Small intestine (tissue), 7 donors: ENCODE data around the gene KCNIP3. TPM values are rescaled to one million over a fixed set of nuclear protein-coding genes. Genes with fewer than 3 reads are reported as not detected.
"Not testable (repeated sequence)": the region's sequence is repeated elsewhere in the genome, so short reads cannot be mapped to it uniquely, and the experiment has no call there.

Experiments
- DNase-seq, 2 donors: peaks; one replicate each; pipeline versions ENCODE4 v3.0.0 to v3.0.0-alpha.2; 2013
- FAIRE-seq: peaks from 2 replicates; lab custom pipeline; 2012; peaks lifted over from hg19 to GRCh38; lab: Jason Lieb, UNC
- H3K27ac ChIP-seq, 3 donors: one replicate each; pipeline ENCODE4 v1.5.1; 2013; ENCODE audit warnings: low read length in 2 of 3, mild to moderate bottlenecking in 2 of 3, control low read depth in 1 of 3, inconsistent platforms in 1 of 3, low read depth in 1 of 3, moderate library complexity in 1 of 3
- H3K27me3 ChIP-seq, 3 donors: one replicate each; pipeline ENCODE4 v1.6.1; 2013; ENCODE audit warnings: low read length in 3 of 3, inconsistent platforms in 1 of 3; ENCODE audit not compliant: control insufficient read depth in 3 of 3, insufficient read depth in 3 of 3
- H3K36me3 ChIP-seq, 3 donors: one replicate each; pipeline ENCODE4 v1.6.1; 2013; ENCODE audit warnings: low read length in 3 of 3, inconsistent platforms in 1 of 3, low read depth in 1 of 3, mild to moderate bottlenecking in 1 of 3, moderate library complexity in 1 of 3; ENCODE audit not compliant: control insufficient read depth in 3 of 3, insufficient read depth in 2 of 3
- H3K4me1 ChIP-seq, 3 donors: one replicate each; pipeline ENCODE4 v1.6.1; 2013; ENCODE audit warnings: low read length in 2 of 3, inconsistent platforms in 1 of 3, low read depth in 1 of 3, mild to moderate bottlenecking in 1 of 3, moderate library complexity in 1 of 3; ENCODE audit not compliant: control insufficient read depth in 3 of 3, insufficient read depth in 2 of 3
- H3K4me3 ChIP-seq, 3 donors: one replicate each; pipeline ENCODE4 v1.5.1; 2013; ENCODE audit warnings: low read length in 3 of 3, control low read depth in 1 of 3, inconsistent platforms in 1 of 3, low read depth in 1 of 3, mild to moderate bottlenecking in 1 of 3, moderate library complexity in 1 of 3
- H3K9me3 ChIP-seq, 2 donors: one replicate each; pipeline ENCODE4 v1.6.1; 2013; ENCODE audit warnings: low read depth in 1 of 2, low read length in 1 of 2; ENCODE audit not compliant: control insufficient read depth in 2 of 2, insufficient read depth in 1 of 2
- WGBS, 3 donors: extraction: QIAGEN DNeasy Blood & Tissue Kit; methylation state at CpG; one replicate each; pipeline ENCODE4 v1.1.7; 2013; 5-methylcytosine and 5-hydroxymethylcytosine counted together
- polyA plus RNA-seq, 4 donors: library from polyadenylated mRNA; stranded (reverse) in 3 of 4; unstranded in 1 of 4; fragments of 200-250 nt in 3 of 4; fragments of 120-200 nt in 1 of 4; gene quantifications; one replicate each; pipeline versions ENCODE4 v1.2.1 to v1.2.3, GENCODE V29; 2013
- donor health status: healthy with polysubstance abuse.
- donor health status: control.
- donor health status: control.
- donor health status: Bipolar disorder and iron deficiency.
- donor health status: healthy.

Gene KCNIP3
- polyA plus RNA-seq, 4 donors: 1.4 to 3.8 (median 2.1) TPM

DNA sequence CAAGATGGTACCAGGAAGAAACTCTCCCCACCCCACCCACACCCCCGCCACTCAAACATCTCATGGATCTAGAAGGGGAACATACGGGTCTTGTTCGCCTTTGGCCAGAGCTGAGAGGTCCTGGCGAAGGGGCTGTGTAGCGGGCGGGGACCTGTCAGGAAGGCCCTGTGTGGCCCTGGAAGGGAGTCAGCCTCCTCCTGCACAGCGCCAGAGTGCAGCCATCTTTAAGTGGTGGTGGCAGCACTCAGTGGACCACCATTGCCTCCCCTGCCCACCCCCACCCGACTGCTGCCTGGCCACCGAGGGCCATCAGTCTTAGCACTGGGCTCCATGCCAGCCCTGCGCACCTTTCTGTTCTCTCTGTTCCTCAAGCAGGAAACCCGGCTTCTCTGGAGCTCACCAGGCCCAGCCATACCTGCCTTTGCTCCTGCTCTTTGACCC lies 93.8 kb downstream of the KCNIP3 start:
- Histone ChIP-seq H3K27ac (peak overlapping the region; percentile 89 to 92 (median 90)), H3K4me3 (no peak overlapping the region), H3K27me3 (no peaks in the 10 kb centered on the region), H3K9me3 (no peaks in the 10 kb centered on the region), H3K36me3 (no peaks in the 10 kb centered on the region), H3K4me1 (peaks cover 0 to 47% (median 4%) of the 10 kb centered on the region in 3 donors)
- 54 to 76% (median 54%) methylated on average over 8 to 11 of the region's 11 CpGs for WGBS, 3 donors
- peak in 1 of 2 donors; percentile 78 for DNase-seq
- no peak for FAIRE-seq

DNA sequence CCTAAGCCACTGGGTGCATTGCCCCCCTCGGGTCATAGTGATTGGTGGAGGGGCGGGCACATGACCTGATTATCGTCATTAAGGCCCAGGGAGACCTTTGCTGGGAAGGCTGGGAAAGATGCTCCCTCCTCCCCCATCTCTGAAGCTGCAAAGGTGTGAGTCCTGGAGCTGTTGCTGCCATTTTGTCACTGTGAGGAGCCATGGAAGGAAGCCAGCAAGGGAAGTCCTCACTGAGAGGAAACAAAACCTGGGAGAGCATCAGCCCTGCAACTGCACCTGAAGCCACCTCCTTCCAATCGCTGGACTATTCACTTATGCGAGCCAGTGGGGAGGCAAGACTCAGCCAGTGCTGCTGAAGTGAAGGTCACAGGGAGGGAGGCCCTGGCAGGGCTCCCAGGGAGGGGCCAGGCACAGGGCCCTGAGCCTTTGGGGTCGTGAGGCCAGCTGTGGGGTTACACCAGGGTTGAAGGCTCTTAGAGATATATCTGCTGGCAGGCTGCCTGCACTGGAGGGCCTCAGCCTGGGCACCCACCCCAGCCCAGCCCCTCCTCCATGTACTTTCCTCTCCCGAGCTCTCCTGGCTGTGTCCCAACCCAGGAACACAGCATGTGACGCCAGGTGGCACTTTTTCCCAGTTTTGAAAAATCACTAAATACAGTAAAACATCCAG lies 94.6 kb downstream of the KCNIP3 start:
- Histone ChIP-seq H3K27ac (peak overlapping the region; percentile 89 to 92 (median 90)), H3K9me3 (no peaks in the 10 kb centered on the region), H3K36me3 (no peaks in the 10 kb centered on the region), H3K4me1 (peaks cover 0 to 47% (median 4%) of the 10 kb centered on the region in 3 donors), H3K27me3 (no peaks in the 10 kb centered on the region), H3K4me3 (no peak overlapping the region)
- FAIRE-seq (no peak), DNase-seq (peak; percentile 74 to 84)
- 18 to 55% (median 37%) methylated on average over 8 of the region's 8 CpGs for WGBS, 3 donors

DNA sequence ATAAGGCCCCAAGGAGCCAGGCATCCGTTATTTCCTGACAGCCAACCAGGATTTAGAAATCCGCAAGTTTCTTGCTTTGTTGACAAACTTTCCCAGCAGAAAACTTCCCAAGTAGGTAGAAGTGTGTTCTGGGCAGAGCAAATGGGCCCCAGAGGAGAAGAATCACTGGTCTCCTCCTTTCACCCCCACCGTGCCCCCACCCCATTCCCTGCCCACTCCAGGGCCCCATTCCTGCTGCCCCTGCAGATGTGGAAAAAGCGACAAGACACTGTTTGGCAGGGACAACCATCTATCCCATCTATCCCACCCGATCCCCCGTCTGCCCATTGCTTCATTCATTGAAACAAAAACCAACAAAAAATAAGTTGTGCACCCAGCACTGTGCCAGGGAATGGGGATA lies 95.2 kb downstream of the KCNIP3 start:
- H3K27ac ChIP-seq: peak overlapping the region; percentile 89 to 92 (median 90)
- DNase-seq (no peak), FAIRE-seq (no peak)
- no peak overlapping the region for H3K4me3 ChIP-seq
- H3K36me3 ChIP-seq: no peaks in the 10 kb centered on the region
- 77 to 80% (median 78%) methylated on average over 6 of the region's 6 CpGs for WGBS, 3 donors
- no peaks in the 10 kb centered on the region for H3K9me3 ChIP-seq
- no peaks in the 10 kb centered on the region for H3K27me3 ChIP-seq
- H3K4me1 ChIP-seq: peaks cover 0 to 47% (median 7%) of the 10 kb centered on the region in 3 donors

DNA sequence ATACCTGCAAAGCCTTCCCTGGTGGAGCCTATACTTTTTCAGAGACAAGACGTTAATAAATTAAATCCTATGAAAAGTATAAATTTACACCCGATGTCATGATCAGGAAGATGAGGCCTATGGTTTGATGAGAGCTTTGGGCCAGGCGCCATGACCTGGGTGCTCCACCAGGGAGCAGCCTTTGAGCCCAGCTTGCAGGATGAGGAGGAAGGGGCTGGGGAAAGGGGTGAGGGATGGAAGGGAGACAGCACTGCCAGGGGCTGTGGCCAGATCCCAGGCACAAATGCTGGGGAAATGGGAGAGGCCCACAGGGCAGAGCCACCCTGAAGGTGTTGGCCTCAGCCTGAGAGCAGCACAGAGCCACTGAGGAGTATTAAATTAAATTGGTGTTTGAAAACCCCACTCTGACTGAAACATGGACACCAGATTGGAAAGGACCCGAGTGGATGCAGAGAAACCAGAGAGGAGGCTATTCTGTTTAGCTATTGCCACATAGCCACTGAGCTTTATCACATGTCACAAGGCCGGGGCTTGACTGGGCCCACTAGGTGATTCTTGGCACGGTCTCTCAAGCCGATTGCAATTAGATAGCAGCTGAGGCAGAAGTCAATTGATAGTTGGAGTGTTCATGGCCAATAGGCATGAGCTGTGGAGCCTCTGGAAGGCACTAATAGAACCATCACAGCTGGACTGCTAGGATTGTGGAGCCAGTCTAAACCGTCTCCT lies 95.7 kb downstream of the KCNIP3 start:
- Histone ChIP-seq H3K36me3 (no peaks in the 10 kb centered on the region), H3K9me3 (no peaks in the 10 kb centered on the region), H3K27ac (peak overlapping the region in 2 of 3 donors; percentile 90 to 92), H3K4me3 (no peak overlapping the region), H3K27me3 (no peaks in the 10 kb centered on the region), H3K4me1 (peaks cover 0 to 47% (median 11%) of the 10 kb centered on the region in 3 donors)
- WGBS, 3 donors: 53 to 77% (median 62%) methylated on average over 8 of the region's 8 CpGs
- peak; percentile 65 to 66 for DNase-seq
- FAIRE-seq: no peak

DNA sequence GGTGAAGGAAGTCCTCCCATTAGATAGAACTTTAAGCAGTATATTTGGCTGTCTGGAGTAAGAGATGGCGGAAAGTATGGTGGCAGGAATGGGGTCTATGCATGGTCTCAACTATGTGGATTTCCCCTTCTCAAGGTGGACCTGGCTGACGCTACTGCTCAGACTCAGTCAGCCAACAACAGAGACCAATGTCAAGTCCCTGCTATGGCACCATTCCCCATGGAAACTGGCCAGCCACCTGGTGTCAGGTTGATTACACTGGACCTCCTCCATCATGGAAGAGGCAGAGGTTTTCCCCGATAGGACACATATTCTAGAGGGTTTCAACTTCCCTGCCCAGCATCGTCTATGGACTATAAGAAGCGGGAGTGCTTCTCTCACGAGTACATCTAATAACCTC lies 96.8 kb downstream of the KCNIP3 start:
- Histone ChIP-seq H3K27ac (no peak overlapping the region), H3K36me3 (no peaks in the 10 kb centered on the region), H3K27me3 (no peaks in the 10 kb centered on the region), H3K4me1 (peaks cover 0 to 47% (median 11%) of the 10 kb centered on the region in 3 donors), H3K9me3 (no peaks in the 10 kb centered on the region), H3K4me3 (no peak overlapping the region)
- 92 to 96% (median 93%) methylated on average over 6 of the region's 6 CpGs for WGBS, 3 donors
- no peak for FAIRE-seq
- no peak for DNase-seq

DNA sequence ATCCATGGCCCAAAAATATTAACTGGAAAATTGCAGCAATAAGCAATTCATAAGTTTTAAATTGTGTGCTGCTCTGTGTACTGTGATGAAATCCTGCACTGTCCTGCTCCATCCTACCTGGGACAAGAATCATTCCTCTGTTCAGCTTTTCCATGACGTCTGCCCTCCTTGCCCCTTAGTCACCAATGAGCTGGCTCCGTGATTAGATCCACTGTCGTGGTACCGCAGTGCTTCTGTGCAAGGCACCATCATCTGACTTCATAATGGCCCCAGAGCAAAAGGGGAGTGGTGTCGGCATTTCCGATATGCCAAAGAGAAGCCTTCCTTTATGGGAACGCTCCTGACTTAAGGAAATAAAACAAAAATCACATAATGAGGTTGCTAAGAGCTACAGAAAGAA lies 101.9 kb downstream of the KCNIP3 start:
- DNase-seq (no peak), FAIRE-seq (no peak)
- Histone ChIP-seq H3K9me3 (no peaks in the 10 kb centered on the region), H3K4me3 (no peak overlapping the region), H3K27me3 (no peaks in the 10 kb centered on the region), H3K36me3 (peaks cover 0 to 2% (median 0%) of the 10 kb centered on the region in 3 donors), H3K4me1 (peaks cover 0 to 10% (median 7%) of the 10 kb centered on the region in 3 donors), H3K27ac (no peak overlapping the region)
- 95 to 96% (median 96%) methylated on average over 7 of the region's 7 CpGs for WGBS, 3 donors

DNA sequence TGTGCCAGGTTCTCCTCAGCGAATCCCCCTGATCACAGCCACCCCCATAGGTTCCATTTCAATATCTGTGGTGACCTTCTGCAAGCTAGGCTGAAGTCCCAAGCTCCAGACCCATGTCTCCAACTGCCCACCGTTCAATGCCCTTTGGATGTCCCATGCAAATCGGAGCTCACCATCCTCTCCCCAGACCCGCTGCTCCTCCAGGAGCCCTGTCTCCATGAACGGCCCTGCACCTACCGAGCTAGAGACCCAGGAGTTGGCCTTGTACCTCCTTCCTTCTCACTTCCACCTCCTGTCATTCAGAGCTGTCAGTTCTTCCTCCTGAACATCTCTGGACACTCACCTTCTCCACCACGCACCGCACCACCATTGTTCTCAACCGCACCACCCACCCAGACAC lies 104.3 kb downstream of the KCNIP3 start:
- H3K4me1 ChIP-seq: peaks cover 0 to 10% (median 7%) of the 10 kb centered on the region in 3 donors
- DNase-seq (no peak), FAIRE-seq (no peak)
- H3K4me3 ChIP-seq: peak overlapping the region in 2 of 3 donors; percentile 70 to 83
- H3K9me3 ChIP-seq: no peaks in the 10 kb centered on the region
- WGBS, 3 donors: 32 to 60% (median 44%) methylated on average over 9 of the region's 9 CpGs
- H3K27me3 ChIP-seq: no peaks in the 10 kb centered on the region
- H3K36me3 ChIP-seq: peaks cover 0 to 5% (median 0%) of the 10 kb centered on the region in 3 donors
- H3K27ac ChIP-seq: peak overlapping the region; percentile 80 to 85 (median 84)

DNA sequence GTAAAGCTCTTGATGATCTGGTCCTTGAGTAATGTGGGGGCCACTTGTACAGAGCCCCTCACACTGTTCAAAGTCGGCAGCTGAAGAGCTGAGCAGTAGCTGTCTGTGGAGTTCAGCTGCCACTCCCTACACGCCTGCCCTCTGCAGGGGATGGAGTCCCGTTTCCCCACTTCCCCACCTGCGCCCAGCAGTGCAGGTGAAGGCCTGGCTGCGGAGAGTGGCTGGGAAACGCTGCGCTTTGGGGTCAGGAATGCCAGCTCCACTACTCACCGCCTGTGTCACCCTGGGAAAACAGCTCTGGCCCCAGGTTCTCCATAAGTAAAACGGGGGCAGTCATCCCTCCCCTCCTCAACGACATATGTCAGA lies 104.8 kb downstream of the KCNIP3 start:
- peak overlapping the region; percentile 80 to 85 (median 84) for H3K27ac ChIP-seq
- H3K27me3 ChIP-seq, H3K36me3 ChIP-seq, FAIRE-seq, H3K9me3 ChIP-seq, H3K4me1 ChIP-seq: not testable (repeated sequence)
- WGBS, 3 donors: 0 to 2% (median 1%) methylated on average over 10 of the region's 10 CpGs
- H3K4me3 ChIP-seq: peak overlapping the region; percentile 65 to 83 (median 70)
- peak; percentile 57 to 66 for DNase-seq
